ENCODE data around the gene FOXL2NB.

The FOXL2NB gene

DNA sequence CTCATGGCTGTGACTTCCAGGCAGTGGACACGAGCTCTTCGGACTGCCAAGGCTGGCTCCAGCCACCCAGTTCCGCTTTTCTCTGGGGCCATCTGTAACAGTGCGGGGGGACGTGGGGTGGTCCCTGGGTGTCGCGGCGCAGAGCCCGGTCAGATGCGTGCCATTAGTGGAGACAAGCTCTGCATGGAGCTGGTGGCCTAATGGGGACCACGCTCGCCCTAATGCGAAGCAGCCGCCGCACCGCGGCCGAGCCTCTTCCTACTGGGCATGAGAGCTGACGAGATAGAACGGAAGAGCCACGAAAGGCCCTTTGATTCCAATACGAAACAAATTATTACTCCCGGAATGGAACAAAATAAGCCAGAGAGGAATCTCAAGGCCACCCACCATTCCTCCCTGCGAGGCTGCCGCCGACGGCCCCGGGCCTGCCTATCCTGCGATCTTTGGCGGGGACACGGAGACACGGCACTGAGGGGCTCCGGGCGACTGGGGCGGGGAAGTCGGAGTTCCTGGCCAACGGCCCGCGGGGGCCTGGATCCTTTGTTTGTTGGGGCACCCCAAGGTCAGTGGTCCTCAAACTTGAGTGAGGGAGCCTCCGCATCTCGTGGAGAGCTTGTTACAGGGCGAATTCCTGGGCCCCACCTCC is 18.2 kb upstream of the FOXL2NB start:
- no peak overlapping the region for H3K9ac ChIP-seq (ENCODE audit: low read length in 5 of 5)
- H3K27ac ChIP-seq (ENCODE audit: low read depth, low read length): no peak overlapping the region
- no peaks in the 10 kb centered on the region for H3K36me3 ChIP-seq (ENCODE audit: control insufficient read depth in 5 of 5, insufficient read depth in 5 of 5, low read length in 5 of 5)
- no peak overlapping the region for H3K4me3 ChIP-seq (ENCODE audit: low read depth in 1 of 5, low read length in 5 of 5)
- no peaks in the 10 kb centered on the region for H3K4me1 ChIP-seq (ENCODE audit: control insufficient read depth in 5 of 5, insufficient read depth in 5 of 5, low read length in 5 of 5)
- no peaks in the 10 kb centered on the region for H3K9me3 ChIP-seq (ENCODE audit: control insufficient read depth in 5 of 5, low read length in 5 of 5)
- H3K27me3 ChIP-seq (ENCODE audit: control insufficient read depth in 5 of 5, insufficient read depth in 4 of 5, low read length in 5 of 5): peaks cover 0 to 3% (median 0%) of the 10 kb centered on the region in 5 donors

DNA sequence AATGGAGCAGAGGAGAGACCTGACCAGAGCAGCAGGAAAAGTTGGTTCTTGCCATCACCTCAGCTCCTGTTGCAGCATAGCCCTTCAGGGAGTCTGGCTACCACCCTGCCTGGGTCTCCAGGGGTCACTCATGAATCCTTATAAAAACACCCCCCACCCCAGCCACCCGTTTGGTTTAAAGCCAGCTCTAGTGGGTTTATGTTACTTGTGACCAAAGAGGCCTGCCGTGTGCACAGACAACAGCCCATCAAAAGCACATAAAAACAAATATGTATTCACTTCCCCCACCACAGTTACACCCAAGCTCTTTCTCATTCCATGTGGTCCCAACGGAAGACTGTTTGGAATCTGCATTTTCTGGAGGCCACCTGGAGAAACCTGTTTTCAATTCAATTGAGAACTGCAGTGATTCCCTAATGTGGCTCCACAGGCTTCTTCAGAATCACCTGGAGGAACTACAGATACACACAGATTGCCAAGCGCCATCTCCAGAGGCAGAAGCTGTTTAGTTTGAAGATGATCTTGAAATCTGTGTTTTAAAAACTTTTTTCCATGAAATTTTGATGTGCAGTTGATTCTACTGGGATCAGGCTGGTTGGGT is 13.8 kb upstream of the FOXL2NB start:
- peaks cover 0 to 26% (median 25%) of the 10 kb centered on the region in 5 donors for H3K4me1 ChIP-seq (ENCODE audit: control insufficient read depth in 5 of 5, insufficient read depth in 5 of 5, low read length in 5 of 5)
- H3K27me3 ChIP-seq (ENCODE audit: control insufficient read depth in 5 of 5, insufficient read depth in 4 of 5, low read length in 5 of 5): peaks cover 18 to 25% (median 23%) of the 10 kb centered on the region in 5 donors
- H3K4me3 ChIP-seq (ENCODE audit: low read depth in 1 of 5, low read length in 5 of 5): no peak overlapping the region
- no peaks in the 10 kb centered on the region for H3K36me3 ChIP-seq (ENCODE audit: control insufficient read depth in 5 of 5, insufficient read depth in 5 of 5, low read length in 5 of 5)
- H3K27ac ChIP-seq (ENCODE audit: low read depth, low read length): no peak overlapping the region
- H3K9ac ChIP-seq (ENCODE audit: low read length in 5 of 5): no peak overlapping the region
- no peaks in the 10 kb centered on the region for H3K9me3 ChIP-seq (ENCODE audit: control insufficient read depth in 5 of 5, low read length in 5 of 5)

- Histone ChIP-seq H3K27me3 (ENCODE audit: control insufficient read depth in 5 of 5, insufficient read depth in 4 of 5, low read length in 5 of 5) (peaks cover 27 to 34% (median 32%) of the 10 kb centered on the region in 5 donors), H3K4me1 (ENCODE audit: control insufficient read depth in 5 of 5, insufficient read depth in 5 of 5, low read length in 5 of 5) (peaks cover 0 to 36% (median 34%) of the 10 kb centered on the region in 5 donors), H3K9me3 (ENCODE audit: control insufficient read depth in 5 of 5, low read length in 5 of 5) (no peaks in the 10 kb centered on the region), H3K27ac (ENCODE audit: low read depth, low read length) (no peak overlapping the region), H3K36me3 (ENCODE audit: control insufficient read depth in 5 of 5, insufficient read depth in 5 of 5, low read length in 5 of 5) (no peaks in the 10 kb centered on the region), H3K4me3 (ENCODE audit: low read depth in 1 of 5, low read length in 5 of 5) (no peak overlapping the region), H3K9ac (ENCODE audit: low read length in 5 of 5) (no peak overlapping the region)
Measured at GRCh38 chr3:138933981-138934691, 12.9 kb upstream of the FOXL2NB start.

DNA sequence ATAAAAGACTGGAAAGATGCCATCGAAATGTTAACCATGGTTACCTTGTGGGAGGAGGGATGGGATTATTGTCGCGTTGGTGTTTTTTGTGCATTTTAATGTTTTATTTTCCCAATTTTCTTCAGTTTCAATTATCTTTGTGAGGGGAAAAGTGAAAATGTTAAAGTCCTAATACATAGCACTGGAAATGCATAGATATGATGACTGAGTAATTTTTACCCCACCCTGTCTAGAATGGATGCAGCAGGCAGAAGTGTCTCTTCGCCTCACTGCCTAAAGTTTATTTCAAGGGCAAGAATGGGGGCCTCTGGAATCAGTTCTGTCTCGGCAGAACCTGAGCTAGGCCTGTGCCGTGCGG is 11.5 kb upstream of the FOXL2NB start:
- H3K36me3 ChIP-seq (ENCODE audit: control insufficient read depth in 5 of 5, insufficient read depth in 5 of 5, low read length in 5 of 5): no peaks in the 10 kb centered on the region
- H3K27me3 ChIP-seq (ENCODE audit: control insufficient read depth in 5 of 5, insufficient read depth in 4 of 5, low read length in 5 of 5): peaks cover 32 to 47% (median 42%) of the 10 kb centered on the region in 5 donors
- no peak overlapping the region for H3K27ac ChIP-seq (ENCODE audit: low read depth, low read length)
- peaks cover 0 to 46% (median 42%) of the 10 kb centered on the region in 5 donors for H3K4me1 ChIP-seq (ENCODE audit: control insufficient read depth in 5 of 5, insufficient read depth in 5 of 5, low read length in 5 of 5)
- no peak overlapping the region for H3K9ac ChIP-seq (ENCODE audit: low read length in 5 of 5)
- peak overlapping the region in 1 of 5 donors; percentile 42 for H3K4me3 ChIP-seq (ENCODE audit: low read depth in 1 of 5, low read length in 5 of 5)
- no peaks in the 10 kb centered on the region for H3K9me3 ChIP-seq (ENCODE audit: control insufficient read depth in 5 of 5, low read length in 5 of 5)

GRCh38 chr3:138935863-138936740 is 10.9 kb upstream of the FOXL2NB start:
- Histone ChIP-seq H3K4me3 (ENCODE audit: low read depth in 1 of 5, low read length in 5 of 5) (peak overlapping the region; percentile 37 to 66 (median 51)), H3K9ac (ENCODE audit: low read length in 5 of 5) (peak overlapping the region in 1 of 5 donors; percentile 49), H3K9me3 (ENCODE audit: control insufficient read depth in 5 of 5, low read length in 5 of 5) (no peaks in the 10 kb centered on the region)

DNA sequence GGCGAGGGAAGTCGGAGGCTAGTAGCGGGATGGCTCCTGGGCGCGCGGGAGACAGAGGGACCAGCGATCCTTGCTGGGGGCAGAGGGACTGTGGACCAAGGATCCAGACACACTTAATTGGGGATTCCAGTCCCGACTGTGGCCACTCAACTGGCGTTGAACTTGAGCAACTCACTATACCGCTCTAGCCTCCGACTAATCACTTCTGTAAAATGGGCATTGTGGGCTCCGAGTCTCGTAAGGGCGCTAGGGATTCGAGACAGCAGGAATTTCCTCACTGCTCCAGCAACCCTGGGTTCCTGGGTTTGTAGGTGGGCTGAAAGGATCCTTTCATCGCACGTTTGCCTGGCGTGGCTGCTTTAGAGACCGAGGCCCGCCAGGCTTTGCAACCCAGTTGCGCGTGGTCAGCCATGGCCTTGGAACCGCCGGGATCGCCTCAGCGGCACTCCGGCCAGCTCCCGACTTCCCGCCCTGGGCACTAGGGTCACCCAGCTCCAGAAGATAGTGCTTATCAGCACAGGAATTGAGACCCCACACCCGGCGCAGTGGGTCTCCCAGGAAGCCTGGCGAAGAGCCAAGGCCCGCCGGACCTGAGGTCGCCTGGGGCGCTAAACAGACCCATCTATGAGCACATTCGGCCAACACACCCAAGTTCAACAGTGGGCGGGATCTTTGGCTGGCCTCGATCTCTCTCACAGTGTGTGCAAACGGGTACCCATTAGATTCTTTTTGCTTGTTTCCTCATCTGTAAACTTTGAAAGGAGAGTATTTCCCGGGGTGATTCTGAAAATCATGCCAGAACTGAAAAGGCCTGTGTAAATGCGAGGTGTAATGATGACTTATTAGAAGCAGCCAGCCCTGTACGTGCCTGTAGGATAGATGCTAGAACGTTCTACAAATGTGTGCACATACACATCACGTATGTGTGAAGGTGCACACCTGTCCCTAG is 10.0 kb upstream of the FOXL2NB start:
- Histone ChIP-seq H3K9ac (ENCODE audit: low read length in 5 of 5) (peak overlapping the region in 1 of 5 donors; percentile 42), H3K4me1 (ENCODE audit: control insufficient read depth in 5 of 5, insufficient read depth in 5 of 5, low read length in 5 of 5) (peaks cover 0 to 46% (median 42%) of the 10 kb centered on the region in 5 donors), H3K27ac (ENCODE audit: low read depth, low read length) (no peak overlapping the region), H3K36me3 (ENCODE audit: control insufficient read depth in 5 of 5, insufficient read depth in 5 of 5, low read length in 5 of 5) (no peaks in the 10 kb centered on the region), H3K4me3 (ENCODE audit: low read depth in 1 of 5, low read length in 5 of 5) (peak overlapping the region; percentile 37 to 66 (median 51)), H3K27me3 (ENCODE audit: control insufficient read depth in 5 of 5, insufficient read depth in 4 of 5, low read length in 5 of 5) (peaks cover 46 to 62% (median 57%) of the 10 kb centered on the region in 5 donors), H3K9me3 (ENCODE audit: control insufficient read depth in 5 of 5, low read length in 5 of 5) (no peaks in the 10 kb centered on the region)

More at GRCh38 chr3:138935863-138936740, 10.9 kb upstream of the FOXL2NB start:
- H3K36me3 ChIP-seq (ENCODE audit: control insufficient read depth in 5 of 5, insufficient read depth in 5 of 5, low read length in 5 of 5): no peaks in the 10 kb centered on the region
- peaks cover 38 to 53% (median 48%) of the 10 kb centered on the region in 5 donors for H3K27me3 ChIP-seq (ENCODE audit: control insufficient read depth in 5 of 5, insufficient read depth in 4 of 5, low read length in 5 of 5)
- H3K4me1 ChIP-seq (ENCODE audit: control insufficient read depth in 5 of 5, insufficient read depth in 5 of 5, low read length in 5 of 5): peaks cover 0 to 46% (median 42%) of the 10 kb centered on the region in 5 donors
- no peak overlapping the region for H3K27ac ChIP-seq (ENCODE audit: low read depth, low read length)

GRCh38 chr3:138937690-138938055 is 9.3 kb upstream of the FOXL2NB start:
- H3K4me3 ChIP-seq (ENCODE audit: low read depth in 1 of 5, low read length in 5 of 5): no peak overlapping the region
- no peaks in the 10 kb centered on the region for H3K36me3 ChIP-seq (ENCODE audit: control insufficient read depth in 5 of 5, insufficient read depth in 5 of 5, low read length in 5 of 5)
- peaks cover 0 to 46% (median 42%) of the 10 kb centered on the region in 5 donors for H3K4me1 ChIP-seq (ENCODE audit: control insufficient read depth in 5 of 5, insufficient read depth in 5 of 5, low read length in 5 of 5)

DNA sequence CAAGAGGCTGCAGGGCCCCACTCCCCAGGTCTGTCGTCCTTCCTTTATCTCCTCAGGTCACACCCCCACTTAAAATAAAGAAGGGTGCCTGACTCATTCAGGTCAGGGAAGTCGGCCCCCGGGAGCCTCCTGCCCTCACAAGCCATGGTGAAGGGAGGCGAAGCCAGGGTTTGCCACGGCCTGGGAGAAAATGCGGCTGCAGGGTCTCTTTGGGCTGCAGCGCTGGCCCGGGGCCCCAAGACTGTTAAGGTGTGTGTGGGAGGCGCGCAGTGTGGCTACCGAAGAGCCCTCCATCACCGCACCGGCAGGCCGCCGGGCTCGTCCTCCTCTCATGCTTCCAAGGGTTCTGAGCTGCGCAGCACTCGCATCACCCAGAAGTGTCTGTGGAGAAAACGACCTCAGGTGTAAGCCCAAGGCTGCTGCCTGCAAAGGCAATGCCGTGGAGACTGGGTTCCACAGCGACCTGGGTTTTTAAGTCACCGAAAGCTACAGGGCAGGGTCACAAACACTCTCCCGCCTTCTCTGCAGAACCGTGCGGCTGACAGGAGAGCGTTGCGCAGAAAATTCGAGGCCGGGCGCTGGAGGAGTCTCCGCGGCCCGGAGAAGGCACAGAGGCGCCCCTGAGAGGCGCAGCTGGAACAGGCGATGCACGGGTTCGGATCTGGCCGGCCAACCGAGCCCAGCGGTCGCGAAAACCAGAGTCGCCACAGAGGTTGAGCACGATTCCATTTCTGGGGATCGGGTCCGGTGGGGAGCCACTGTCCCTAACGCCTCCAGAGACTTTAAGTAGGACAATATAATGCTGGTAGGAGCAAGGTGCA is 8.8 kb upstream of the FOXL2NB start:
- Histone ChIP-seq H3K27ac (ENCODE audit: low read depth, low read length) (no peak overlapping the region), H3K27me3 (ENCODE audit: control insufficient read depth in 5 of 5, insufficient read depth in 4 of 5, low read length in 5 of 5) (peaks cover 58 to 75% (median 70%) of the 10 kb centered on the region in 5 donors), H3K9ac (ENCODE audit: low read length in 5 of 5) (no peak overlapping the region), H3K4me3 (ENCODE audit: low read depth in 1 of 5, low read length in 5 of 5) (no peak overlapping the region), H3K36me3 (ENCODE audit: control insufficient read depth in 5 of 5, insufficient read depth in 5 of 5, low read length in 5 of 5) (no peaks in the 10 kb centered on the region), H3K9me3 (ENCODE audit: control insufficient read depth in 5 of 5, low read length in 5 of 5) (no peaks in the 10 kb centered on the region), H3K4me1 (ENCODE audit: control insufficient read depth in 5 of 5, insufficient read depth in 5 of 5, low read length in 5 of 5) (peaks cover 0 to 46% (median 42%) of the 10 kb centered on the region in 5 donors)

More at GRCh38 chr3:138937690-138938055, 9.3 kb upstream of the FOXL2NB start:
- Histone ChIP-seq H3K27me3 (ENCODE audit: control insufficient read depth in 5 of 5, insufficient read depth in 4 of 5, low read length in 5 of 5) (peaks cover 52 to 69% (median 64%) of the 10 kb centered on the region in 5 donors), H3K9me3 (ENCODE audit: control insufficient read depth in 5 of 5, low read length in 5 of 5) (no peaks in the 10 kb centered on the region), H3K27ac (ENCODE audit: low read depth, low read length) (no peak overlapping the region), H3K9ac (ENCODE audit: low read length in 5 of 5) (no peak overlapping the region)

Data from subcutaneous abdominal adipose tissue (tissue), 5 donors.